ENCODE measurements around the gene TEX38.
"Not testable (repeated sequence)": the region's sequence is repeated elsewhere in the genome, so short reads cannot be mapped to it uniquely, and the experiment has no call there.

The TEX38 gene

DNA sequence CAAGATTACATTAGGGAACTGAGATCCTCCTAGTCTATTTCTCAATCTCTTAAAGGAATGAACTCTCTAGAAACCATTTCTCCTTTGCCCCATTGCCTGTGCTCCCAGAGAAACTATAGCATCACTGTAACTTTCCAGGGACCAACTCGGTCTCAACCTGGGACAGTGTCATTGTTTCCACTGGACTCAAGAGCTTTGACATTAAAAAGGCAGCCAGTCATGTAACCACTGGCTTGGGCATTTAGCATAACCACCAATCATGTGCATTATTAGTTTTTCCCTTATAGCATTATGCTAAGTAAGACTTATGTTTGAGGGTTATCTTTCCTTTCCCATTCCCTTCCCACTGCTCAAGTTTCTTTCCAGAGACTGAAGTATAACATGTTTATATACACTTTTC, 18.2 kb downstream of the TEX38 start:
- DNase-seq: no peak

DNA sequence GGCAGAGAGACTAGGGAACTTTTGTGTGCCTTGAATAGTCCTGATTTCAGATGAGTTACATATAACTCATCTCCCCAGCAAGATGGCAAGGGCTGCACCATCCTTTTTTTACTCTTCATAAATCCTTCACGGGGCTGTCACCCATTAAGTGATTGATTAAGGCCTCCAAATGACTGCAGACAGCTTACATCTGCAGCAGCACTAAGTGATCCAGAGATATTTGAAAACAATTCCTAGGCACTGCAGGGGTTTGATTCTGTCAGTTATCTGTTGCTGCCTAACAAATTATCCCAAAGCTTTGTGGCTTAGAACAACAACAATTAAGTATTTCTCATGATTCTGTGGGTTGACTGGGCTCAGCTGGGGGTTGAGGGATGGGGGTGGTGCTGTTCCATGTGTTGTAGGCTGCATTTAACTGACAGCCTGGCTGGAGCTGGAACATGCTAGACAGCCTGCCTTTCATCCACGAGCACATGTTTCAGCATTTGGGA, 19.3 kb downstream of the TEX38 start:
- DNase-seq: no peak

DNA sequence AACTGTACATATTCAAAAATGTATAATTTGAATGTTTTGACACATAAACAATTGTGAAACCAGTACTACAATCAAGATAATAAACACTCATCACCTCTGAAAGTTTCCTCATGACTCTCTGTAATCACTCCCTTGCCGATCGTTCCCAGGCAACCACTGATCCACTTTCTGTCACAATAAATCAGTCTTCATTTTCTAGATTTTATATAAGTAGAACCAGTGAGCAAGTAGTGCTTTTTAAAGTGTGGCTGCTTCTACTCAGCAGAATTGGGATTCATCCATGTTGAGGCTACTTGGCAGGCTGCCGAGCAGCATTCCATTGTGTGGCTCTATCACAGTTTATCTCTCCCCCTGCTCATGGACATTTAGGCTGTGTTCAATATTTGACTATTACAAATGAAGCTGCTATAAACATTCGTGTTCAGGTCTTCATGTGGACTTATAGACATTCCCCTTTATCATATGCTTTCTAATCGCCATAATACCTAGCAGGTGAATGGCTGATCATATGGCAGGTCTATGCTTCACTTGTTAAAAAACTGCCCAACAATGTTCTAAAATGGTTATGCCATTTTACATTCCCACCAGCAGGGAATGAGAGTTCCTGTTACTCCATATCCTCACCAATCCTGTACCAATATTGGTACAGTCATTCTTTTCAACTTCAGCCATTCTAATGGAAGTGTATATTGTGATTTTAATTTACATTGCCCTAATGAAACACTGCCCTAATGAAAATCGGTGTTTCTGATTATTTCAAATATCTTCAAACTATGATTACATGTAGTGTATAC, 20.5 kb downstream of the TEX38 start:
- no peak for DNase-seq

DNA sequence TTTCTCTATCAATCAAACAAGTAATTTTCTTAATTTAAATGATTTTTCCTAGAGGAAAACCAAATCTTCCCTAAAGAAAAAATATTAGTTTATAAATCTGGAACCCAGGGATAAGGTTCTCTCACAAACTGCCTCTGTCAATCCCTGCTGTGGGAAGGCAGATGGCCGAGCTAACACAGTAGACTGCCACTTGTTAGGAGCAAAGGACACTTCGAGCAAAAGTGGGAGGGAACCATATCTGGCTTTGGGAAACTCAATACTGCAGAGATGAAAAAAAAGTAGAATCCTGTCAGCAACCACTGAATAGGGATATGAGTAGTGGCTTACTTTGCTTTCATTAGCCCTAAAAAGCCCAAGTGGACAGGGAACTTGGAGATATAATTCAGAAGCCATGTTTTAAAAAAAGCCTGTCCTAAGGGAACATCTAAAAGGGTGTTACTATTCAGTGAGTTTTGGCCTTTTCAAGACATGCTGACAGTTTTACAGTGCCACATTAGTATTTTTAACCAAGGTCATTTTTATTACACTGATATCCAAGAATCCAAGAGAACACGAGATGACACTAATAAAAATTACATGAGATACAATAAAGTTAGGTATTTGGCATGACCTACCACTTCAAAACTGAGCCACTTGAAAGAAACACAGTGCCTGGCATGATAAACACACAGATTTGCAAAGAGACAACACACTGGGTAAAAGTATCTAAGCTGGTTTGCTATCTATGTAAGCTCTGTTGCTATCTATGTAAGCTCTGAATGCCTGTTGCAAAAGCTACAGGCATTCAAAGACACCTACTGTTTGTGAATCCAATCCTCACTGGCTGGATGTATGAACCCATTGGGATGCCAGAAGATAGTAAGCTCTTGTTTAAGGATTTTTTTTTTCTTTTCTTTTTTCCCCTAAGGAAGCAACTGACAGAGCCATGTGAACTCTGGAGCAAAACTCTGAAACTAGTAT, 21.4 kb downstream of the TEX38 start:
- no peak for DNase-seq

DNA sequence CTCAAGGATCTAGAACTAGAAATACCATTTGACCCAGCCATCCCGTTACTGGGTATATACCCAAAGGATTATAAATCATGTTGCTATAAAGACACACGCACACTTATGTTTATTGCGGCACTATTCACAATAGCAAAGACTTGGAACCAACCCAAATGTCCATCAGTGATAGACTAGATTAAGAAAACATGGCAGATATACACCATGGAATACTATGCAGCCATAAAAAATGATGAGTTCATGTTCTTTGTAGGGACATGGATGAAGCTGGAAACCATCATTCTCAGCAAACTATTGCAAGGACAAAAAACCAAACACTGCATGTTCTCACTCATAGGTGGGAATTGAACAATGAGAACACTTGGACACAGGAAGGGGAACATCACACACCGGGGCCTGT, 23.0 kb downstream of the TEX38 start:
- not testable (repeated sequence) for DNase-seq

DNA sequence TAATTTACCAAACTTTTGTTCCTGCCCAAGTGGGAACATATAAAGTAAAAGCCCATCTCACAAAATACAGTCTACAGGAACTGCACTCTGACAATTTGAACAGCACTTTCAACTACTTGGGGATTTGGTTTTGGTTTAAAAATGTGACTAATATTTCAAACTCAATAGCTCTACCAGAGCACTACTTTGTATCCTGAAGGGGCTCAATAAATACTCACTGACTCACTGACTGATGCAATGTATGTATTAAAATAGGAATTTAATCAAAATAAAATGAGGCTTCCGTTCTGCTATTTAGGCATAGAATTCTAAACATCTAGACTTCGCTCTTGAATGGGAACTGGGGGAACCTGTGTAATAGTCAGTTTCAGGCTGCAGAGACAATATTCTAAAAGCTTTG, 25.4 kb downstream of the TEX38 start:
- DNase-seq: no peak

DNA sequence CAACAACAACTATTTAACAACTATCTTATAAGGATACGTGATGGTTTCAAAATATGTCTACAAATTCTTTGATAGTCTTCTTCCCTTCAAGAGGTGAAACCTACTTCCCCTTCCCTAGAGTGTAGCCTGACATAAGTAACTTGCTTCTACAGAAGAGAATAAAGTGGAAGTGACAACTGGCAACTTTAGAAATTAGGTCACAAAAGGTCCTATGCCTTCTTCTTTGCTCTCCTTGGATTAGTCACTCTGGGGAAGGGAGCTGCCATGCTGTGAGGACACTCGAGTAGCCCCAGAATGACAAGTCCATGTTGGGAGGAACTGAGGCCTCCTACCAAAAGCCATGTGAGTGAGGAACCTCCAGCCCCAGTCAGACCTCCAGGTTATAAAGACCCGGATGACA, 28.0 kb downstream of the TEX38 start:
- no peak for DNase-seq

DNA sequence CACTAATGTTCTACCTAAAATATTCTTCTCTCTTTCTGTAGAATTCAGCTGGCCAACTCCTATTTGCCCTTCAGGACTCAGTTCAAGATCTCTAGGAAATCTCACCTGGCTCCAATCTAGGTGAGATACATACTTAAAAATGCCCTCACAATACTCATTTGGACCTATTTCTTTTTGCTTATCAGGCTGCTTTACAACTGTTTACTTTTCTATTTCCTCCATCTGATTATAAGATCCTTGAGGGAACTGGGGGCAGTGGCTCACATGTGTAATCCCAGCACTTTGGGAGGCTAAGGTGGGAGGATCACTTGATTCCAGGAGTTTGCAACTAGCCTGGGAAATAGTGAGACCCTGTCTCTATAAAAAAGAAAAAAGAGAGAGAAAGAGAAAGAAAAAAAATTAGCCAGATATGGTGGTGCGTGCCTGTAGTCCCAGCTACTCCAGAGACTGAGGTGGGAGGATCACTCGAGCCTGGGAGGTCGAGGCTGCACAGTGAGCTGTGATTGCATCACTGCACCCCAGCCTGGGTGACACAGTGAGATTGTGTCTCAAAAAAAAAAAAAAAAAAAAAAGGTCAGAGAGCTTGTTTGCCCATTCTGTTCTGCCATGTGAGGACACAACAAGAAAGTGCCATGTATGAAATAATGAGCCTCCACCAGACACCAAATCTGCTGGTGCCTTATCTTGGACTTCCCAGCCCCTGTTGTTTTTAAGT, 32.4 kb downstream of the TEX38 start:
- no peak for DNase-seq

DNA sequence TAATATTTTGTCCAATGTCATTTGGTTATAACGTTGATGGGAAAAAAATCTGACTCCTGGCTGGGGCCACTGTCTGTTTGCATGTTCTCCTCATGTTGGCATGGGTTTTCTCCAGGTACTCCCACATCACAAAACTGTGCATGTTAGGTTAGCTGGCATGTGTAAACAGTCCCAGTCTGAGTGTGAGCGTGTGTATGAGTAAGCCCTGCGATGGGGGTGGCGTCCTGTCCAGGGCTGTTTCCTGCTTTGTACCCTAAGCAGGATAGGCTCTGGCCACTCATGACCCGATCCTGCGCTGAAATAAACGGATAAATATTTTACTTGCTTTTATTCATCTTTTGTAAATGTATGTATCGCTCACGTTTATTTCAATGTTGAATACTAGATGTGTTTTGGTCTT, 33.8 kb downstream of the TEX38 start:
- DNase-seq: peak; percentile 14

DNA sequence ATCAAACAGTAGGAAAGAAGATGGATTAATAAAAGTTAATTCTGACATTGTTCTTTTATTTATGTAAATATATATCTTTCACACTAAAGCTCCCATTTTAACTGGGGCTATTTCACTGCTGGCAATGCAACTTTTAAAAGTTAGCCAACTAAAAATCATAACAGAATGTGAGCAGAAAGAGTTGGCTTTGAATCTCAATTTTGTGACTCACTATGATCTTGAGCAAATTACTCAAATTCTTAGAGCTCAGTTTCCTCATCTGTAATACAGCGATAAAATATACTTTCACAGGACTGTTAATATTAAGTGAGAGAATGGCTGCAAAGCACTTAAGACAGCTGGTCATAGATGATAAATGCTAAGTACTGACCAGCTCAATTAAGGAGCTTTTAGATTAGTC, 36.5 kb downstream of the TEX38 start:
- no peak for DNase-seq

DNA sequence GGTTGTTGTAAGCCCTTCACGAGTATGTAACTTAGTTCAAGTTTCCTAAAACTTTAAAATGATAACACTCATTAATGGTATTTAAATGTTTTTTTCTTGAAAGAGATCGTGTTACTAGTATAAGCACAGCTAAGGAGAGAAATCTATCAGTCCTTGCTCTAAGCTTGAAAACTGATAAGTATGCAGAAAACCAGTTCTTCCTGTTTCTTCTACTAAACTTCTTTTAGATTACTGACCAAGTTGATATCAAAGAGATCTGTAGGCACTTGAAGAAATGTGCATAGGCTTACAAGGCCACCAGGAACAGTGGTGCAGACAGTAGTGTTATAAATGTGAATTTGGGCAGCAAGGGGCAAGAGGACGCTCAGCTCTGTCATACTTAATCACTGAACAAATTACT, 43.3 kb downstream of the TEX38 start:
- no peak for DNase-seq

DNA sequence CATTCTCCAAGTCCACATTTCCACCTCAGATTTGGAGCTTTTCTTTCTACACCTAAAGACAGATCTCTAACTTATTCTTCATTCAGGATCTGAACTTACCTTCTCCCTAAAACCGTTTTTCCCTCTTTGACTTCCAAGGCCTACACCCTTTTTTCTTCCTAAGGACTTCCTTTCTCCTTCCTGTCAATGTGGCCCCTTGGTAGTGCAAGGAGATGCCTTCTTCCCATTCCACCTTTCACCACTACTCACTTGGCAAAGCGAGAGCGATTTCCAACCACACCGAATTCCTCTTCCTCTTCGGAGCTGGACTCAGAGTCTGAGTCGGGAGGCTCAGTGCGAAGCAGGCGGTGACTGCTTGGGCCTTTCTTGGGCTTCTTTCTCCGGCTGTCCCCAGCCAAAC, 46.0 kb downstream of the TEX38 start:
- no peak for DNase-seq

DNA sequence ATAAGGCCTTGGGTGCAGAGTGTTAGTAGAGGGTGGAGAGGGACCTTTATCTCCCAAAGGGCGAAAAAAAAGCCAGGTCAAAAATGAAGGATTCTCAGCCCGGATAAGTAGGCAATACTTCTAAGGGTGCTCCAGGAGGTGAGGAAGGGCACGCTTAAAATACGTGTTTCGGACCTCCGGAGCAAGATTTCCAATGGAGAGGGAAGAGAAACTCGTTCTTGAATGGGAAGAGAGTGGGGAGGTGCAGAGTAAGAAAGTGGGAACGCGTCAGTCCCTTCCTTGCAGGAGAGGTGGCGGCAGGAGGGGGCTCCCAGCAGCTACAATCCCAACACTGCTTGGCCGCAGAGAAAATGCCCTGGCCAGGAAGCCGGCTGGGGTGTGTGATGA, 46.7 kb downstream of the TEX38 start:
- peak; percentile 9 for DNase-seq

DNA sequence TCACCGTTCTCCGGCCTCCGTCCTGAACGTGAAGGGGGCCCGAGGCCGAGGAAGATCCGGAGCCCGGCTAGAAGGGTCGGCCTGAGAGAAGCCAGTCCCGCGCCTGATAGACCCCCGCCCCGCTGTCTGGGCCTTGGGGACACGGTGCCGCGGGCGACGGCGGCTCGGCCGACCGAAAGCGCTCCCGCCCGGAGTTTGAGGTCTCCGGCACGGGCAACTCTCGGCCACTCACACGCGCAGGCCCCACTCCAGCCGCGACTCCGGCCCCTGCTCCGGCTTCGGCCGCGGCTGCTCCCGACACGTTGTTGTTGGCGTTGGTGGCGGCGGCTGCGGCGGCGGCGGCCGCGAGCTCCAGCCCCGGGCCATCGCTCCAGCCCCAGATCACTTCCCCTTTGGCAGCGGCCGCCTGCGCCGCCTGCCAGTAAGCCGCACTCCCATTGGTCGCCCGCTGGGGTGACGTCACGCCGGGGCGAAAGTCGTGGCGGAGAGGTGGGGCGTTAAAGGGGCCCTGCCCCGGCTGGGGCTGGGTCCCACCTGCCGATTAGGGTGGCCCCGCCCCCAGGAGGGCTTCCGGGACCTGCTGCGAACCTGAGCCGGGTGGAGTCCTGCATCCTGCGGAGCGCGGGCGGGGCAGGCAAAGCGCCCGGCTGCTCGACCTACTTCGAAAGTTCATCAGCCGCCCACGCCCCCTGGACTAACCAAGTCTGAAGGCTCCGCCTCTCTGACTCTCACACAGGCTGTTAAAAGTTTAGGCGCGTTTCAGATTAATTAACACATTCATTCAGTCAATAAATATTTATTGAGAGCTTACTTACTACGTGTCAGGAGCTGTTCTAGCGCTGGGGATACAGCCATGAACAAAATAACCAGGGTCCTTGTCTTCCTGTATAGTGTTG, 47.3 kb downstream of the TEX38 start, which contains the start of gene EFCAB14:
Gene EFCAB14 (minus strand): TSS at position 388 of the 896 bp plus-strand sequence. CDS start 1,027 bp downstream, outside the sequence.
- peak; percentile 99 for DNase-seq

DNA sequence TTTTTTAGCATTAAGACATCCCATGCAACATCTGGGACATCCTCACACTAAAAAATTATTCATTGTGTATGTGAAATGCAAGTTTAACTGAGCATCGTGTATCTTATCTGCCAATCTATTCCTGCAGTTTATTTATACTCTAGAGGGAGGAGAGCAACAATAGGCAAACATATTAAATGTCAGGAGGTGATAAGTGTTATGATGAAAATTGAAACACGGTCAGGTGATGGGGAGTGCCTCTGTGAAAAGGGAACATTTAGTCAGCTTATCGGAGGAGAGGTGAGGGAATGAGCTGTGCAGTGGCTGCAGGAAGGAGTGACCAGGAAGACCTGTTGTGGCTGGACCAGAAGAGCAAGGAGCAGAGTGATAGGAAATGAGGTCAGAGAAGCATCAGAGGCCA, 48.0 kb downstream of the TEX38 start:
- DNase-seq: peak; percentile 37

DNA sequence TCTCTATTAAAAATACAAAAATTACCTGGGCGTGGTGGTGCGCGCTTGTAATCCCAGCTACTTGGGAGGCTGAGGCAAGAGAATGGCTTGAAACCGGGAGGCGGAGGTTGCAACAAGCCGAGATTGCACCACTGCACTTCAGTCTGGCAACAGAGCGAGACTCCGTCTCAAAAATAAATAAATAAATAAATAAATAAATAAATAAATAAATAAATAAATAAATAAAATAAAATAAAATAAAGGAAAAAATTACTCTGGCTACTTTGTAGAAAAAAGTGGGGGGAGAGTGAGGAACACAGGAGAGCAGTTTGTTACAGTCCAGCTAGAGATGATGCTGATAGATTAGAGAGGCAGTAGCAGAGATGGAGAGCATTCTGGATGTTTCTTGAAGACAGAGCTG, 48.7 kb downstream of the TEX38 start:
- not testable (repeated sequence) for DNase-seq

DNA sequence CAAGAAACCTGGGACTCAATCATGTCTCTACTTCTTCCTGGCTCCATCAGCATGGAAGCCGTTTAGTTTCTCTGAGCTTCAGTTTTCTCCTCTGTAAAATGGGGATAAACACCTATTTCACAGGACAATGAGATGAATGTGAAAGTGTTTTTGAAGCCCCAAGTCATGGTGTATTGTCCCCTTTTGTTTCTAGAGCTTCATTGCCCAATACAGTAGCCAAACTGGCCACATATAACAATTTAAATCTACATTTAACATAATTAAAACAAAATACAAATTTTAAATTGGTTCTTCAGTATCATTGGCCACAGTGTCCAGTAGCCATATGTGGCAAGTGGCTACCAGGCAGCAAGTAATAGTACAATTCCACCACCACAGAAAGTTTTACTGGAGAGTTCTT, 49.5 kb downstream of the TEX38 start:
- no peak for DNase-seq

DNA sequence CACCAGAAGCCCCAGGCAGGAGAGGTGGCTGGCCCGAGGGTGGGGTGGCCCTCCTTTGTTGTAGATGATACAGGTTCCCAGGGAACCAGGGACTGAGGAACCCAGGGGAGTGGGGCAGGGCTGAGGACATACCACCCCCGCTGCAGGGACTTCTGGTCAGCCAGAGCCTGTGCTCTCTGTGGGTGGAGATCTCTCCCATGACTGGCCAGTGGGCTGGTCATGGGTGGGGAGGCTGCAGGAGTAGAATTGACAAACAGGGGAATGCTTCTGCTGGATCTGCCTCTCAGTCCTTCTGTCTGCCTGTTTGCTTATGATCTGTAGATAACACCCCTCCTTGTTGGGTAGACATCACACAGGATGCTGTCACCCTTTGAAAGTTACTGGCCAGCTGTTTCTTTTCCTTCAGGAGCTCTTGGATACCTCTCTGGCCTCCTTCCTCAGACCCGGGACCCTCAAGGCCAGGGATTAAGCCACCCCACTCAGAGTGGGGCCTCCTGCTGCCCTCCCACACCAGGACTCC, 50.1 kb downstream of the TEX38 start:
- DNase-seq: no peak
